Measurements from ENCODE around the gene S100PBP. TPM values are rescaled to one million over a fixed set of nuclear protein-coding genes. Genes with fewer than 3 reads are reported as not detected.

Gene S100PBP
- total RNA-seq, 1 experiment from 2014 or later: 50.1 TPM

DNA sequence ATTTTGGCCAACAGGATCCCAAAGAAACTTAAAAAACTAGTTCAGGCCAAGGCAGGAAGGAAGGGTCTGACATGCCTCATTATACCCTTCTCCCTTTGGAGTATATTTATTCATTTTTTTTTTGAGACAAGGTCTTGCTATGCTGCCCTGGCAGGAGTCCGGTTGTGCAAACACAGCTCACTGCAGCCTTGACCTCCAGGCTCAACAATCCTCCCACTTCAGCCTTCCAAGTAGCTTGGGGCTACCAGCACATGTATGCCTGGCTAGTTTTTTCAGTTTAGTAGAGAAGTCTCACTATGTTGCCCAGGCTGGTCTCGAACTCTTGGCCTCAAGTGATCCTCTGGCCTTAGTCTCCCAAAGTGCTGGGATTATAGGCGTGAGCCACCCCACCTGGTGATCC, 5.5 kb upstream of the S100PBP start:
- Histone ChIP-seq H2BK12ac (ENCODE audit: insufficient read length, low read depth, low read length) (no peak overlapping the region), H3K27me3 (ENCODE audit: insufficient read depth, low read length) (no peaks in the 10 kb centered on the region), H3K4me2 (ENCODE audit: insufficient read depth, insufficient read length, low read length) (no peak overlapping the region), H3K79me1 (ENCODE audit: insufficient read depth, low read depth, low read length, poor library complexity, severe bottlenecking) (peaks cover 11% of the 10 kb centered on the region), H2BK20ac (ENCODE audit: low read depth, low read length, poor library complexity, severe bottlenecking) (no peak overlapping the region), H2AK5ac (ENCODE audit: insufficient read length, low read length) (no peak overlapping the region), H3K14ac (ENCODE audit: insufficient read depth, low read length) (no peak overlapping the region), H3K56ac (ENCODE audit: insufficient read length, low read depth, low read length) (no peak overlapping the region), H4K8ac (replicated peaks; ENCODE audit: insufficient read length, low read depth, low read length) (no peak overlapping the region), H4K91ac (ENCODE audit: insufficient read length, low read depth, low read length) (no peak overlapping the region), H3K79me2 (ENCODE audit: insufficient read depth, low read length) (peaks cover 41% of the 10 kb centered on the region; the same call in 1 of the 2 replicates), H3K23me2 (ENCODE audit: insufficient read length, low read depth, low read length, poor library complexity, severe bottlenecking) (peaks cover 8% of the 10 kb centered on the region), H3K9ac (ENCODE audit: extremely low read depth, insufficient read length, low read length) (no peak overlapping the region), H4K20me1 (ENCODE audit: control insufficient read depth, insufficient read depth, insufficient read length) (no peaks in the 10 kb centered on the region), H3T11ph (ENCODE audit: low read length) (no peak overlapping the region), H4K5ac (ENCODE audit: insufficient read length, low read depth, low read length) (no peak overlapping the region), H2BK5ac (ENCODE audit: insufficient read length, low read length) (no peak overlapping the region), H3K4ac (ENCODE audit: low read depth, low read length) (no peak overlapping the region), H2BK15ac (ENCODE audit: low read depth, low read length) (no peak overlapping the region), H2AFZ (ENCODE audit: low read length) (no peak overlapping the region), H3K9me3 (ENCODE audit: control insufficient read depth, low read depth, low read length) (no peaks in the 10 kb centered on the region), H3K4me1 (ENCODE audit: insufficient read depth, low read length) (no peaks in the 10 kb centered on the region; the same call in 1 of the 2 replicates), H3K18ac (ENCODE audit: insufficient read length, low read depth, low read length) (no peak overlapping the region), H3K23ac (ENCODE audit: insufficient read length, low read depth, low read length) (no peak overlapping the region), H3K27ac (ENCODE audit: insufficient read length, low read depth, low read length) (no peak overlapping the region), H2BK120ac (ENCODE audit: low read depth, low read length, poor library complexity, severe bottlenecking) (no peak overlapping the region)
- no peak for DNase-seq
- WGBS (ENCODE audit: extremely low coverage, insufficient read length, low lambda C conversion rate): no CpG with 5 or more reads among the region's 3 CpGs
- Mint-ChIP-seq H3K4me3 (no peak overlapping the region), H3K27me3 (ENCODE audit: low read depth) (no peaks in the 10 kb centered on the region), H3K9me3 (no peaks in the 10 kb centered on the region), H3K4me1 (peaks cover 37 to 51% of the 10 kb centered on the region in 2 experiments), H3K27ac (peak overlapping the region; percentile 62 to 85 (median 68); a peak in 4 of 7 replicates), H3K36me3 (ENCODE audit: insufficient read depth in 1 of 3, low read depth in 3 of 3) (peaks cover 69 to 82% (median 71%) of the 10 kb centered on the region in 3 experiments)
- TF ChIP-seq, protein P1, sequence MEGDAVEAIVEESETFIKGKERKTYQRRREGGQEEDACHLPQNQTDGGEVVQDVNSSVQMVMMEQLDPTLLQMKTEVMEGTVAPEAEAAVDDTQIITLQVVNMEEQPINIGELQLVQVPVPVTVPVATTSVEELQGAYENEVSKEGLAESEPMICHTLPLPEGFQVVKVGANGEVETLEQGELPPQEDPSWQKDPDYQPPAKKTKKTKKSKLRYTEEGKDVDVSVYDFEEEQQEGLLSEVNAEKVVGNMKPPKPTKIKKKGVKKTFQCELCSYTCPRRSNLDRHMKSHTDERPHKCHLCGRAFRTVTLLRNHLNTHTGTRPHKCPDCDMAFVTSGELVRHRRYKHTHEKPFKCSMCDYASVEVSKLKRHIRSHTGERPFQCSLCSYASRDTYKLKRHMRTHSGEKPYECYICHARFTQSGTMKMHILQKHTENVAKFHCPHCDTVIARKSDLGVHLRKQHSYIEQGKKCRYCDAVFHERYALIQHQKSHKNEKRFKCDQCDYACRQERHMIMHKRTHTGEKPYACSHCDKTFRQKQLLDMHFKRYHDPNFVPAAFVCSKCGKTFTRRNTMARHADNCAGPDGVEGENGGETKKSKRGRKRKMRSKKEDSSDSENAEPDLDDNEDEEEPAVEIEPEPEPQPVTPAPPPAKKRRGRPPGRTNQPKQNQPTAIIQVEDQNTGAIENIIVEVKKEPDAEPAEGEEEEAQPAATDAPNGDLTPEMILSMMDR (conservative IDR thresholded peaks at IDR 0.05): no peak
